ENCODE results near the gene CDH23.

Gene CDH23

GRCh38 chr10:71547312-71547711 lies 150.6 kb downstream of the CDH23 start:
- Mint-ChIP-seq H3K4me1 (ENCODE audit: low read depth) (peaks cover 14% of the 10 kb centered on the region), H3K4me3 (no peak overlapping the region), H3K9me3 (no peaks in the 10 kb centered on the region), H3K27me3 (peaks cover 4% of the 10 kb centered on the region), H3K27ac (no peak overlapping the region), H3K36me3 (ENCODE audit: low read depth) (no peaks in the 10 kb centered on the region)
- intact Hi-C loops (cut with micrococcal nuclease), result no loop called here

GRCh38 chr10:71547876-71548846 lies 151.4 kb downstream of the CDH23 start:
- Mint-ChIP-seq H3K4me1 (ENCODE audit: low read depth) (peaks cover 11% of the 10 kb centered on the region), H3K27me3 (peaks cover 10% of the 10 kb centered on the region), H3K4me3 (no peak overlapping the region), H3K9me3 (no peaks in the 10 kb centered on the region), H3K36me3 (ENCODE audit: low read depth) (no peaks in the 10 kb centered on the region), H3K27ac (no peak overlapping the region)
- intact Hi-C loops (cut with micrococcal nuclease), result no loop called here

GRCh38 chr10:71549766-71550533 lies 153.2 kb downstream of the CDH23 start:
- H3K4me1 Mint-ChIP-seq (ENCODE audit: low read depth), result peaks cover 4% of the 10 kb centered on the region
- no peak overlapping the region for H3K27ac Mint-ChIP-seq
- H3K27me3 Mint-ChIP-seq, result peaks cover 13% of the 10 kb centered on the region
- no peak overlapping the region for H3K4me3 Mint-ChIP-seq
- no peaks in the 10 kb centered on the region for H3K36me3 Mint-ChIP-seq (ENCODE audit: low read depth)
- intact Hi-C loops (cut with micrococcal nuclease), result no loop called here
- H3K9me3 Mint-ChIP-seq, result no peaks in the 10 kb centered on the region

GRCh38 chr10:71550628-71551027 lies 153.9 kb downstream of the CDH23 start:
- Mint-ChIP-seq H3K36me3 (ENCODE audit: low read depth) (no peaks in the 10 kb centered on the region), H3K4me3 (no peak overlapping the region), H3K27me3 (peaks cover 13% of the 10 kb centered on the region), H3K9me3 (no peaks in the 10 kb centered on the region), H3K4me1 (ENCODE audit: low read depth) (peaks cover 10% of the 10 kb centered on the region), H3K27ac (no peak overlapping the region)
- intact Hi-C loops (cut with micrococcal nuclease), result no loop called here

GRCh38 chr10:71551970-71552369 lies 155.2 kb downstream of the CDH23 start:
- intact Hi-C loops (cut with micrococcal nuclease), result no loop called here

GRCh38 chr10:71553432-71553831 lies 156.7 kb downstream of the CDH23 start:
- Mint-ChIP-seq H3K4me3 (no peak overlapping the region), H3K27ac (no peak overlapping the region), H3K4me1 (ENCODE audit: low read depth) (peaks cover 24% of the 10 kb centered on the region), H3K36me3 (ENCODE audit: low read depth) (no peaks in the 10 kb centered on the region), H3K27me3 (peaks cover 17% of the 10 kb centered on the region), H3K9me3 (peaks cover 10% of the 10 kb centered on the region)
- intact Hi-C loops (cut with micrococcal nuclease), result no loop called here

More at GRCh38 chr10:71551970-71552369, 155.2 kb downstream of the CDH23 start:
- H3K4me3 Mint-ChIP-seq, result no peak overlapping the region
- H3K4me1 Mint-ChIP-seq (ENCODE audit: low read depth), result peaks cover 20% of the 10 kb centered on the region
- H3K27ac Mint-ChIP-seq, result no peak overlapping the region
- H3K9me3 Mint-ChIP-seq, result peaks cover 6% of the 10 kb centered on the region
- peaks cover 14% of the 10 kb centered on the region for H3K27me3 Mint-ChIP-seq
- H3K36me3 Mint-ChIP-seq (ENCODE audit: low read depth), result no peaks in the 10 kb centered on the region

GRCh38 chr10:71554671-71555070 lies 158.0 kb downstream of the CDH23 start:
- H3K36me3 Mint-ChIP-seq (ENCODE audit: low read depth), result no peaks in the 10 kb centered on the region
- H3K4me3 Mint-ChIP-seq, result no peak overlapping the region
- H3K27ac Mint-ChIP-seq, result peak overlapping the region; percentile 49

GRCh38 chr10:71555087-71555723 lies 158.5 kb downstream of the CDH23 start:
- Mint-ChIP-seq H3K36me3 (ENCODE audit: low read depth) (no peaks in the 10 kb centered on the region), H3K27ac (peak overlapping the region; percentile 49), H3K4me1 (ENCODE audit: low read depth) (peaks cover 24% of the 10 kb centered on the region), H3K27me3 (peaks cover 31% of the 10 kb centered on the region), H3K4me3 (no peak overlapping the region), H3K9me3 (peaks cover 10% of the 10 kb centered on the region)
- intact Hi-C loops (cut with micrococcal nuclease), result loop anchor here (5.0 kb wide), 1 partner anchor 238 kb away; the partner anchor contains the start of gene SLC29A3

More at GRCh38 chr10:71554671-71555070, 158.0 kb downstream of the CDH23 start:
- Mint-ChIP-seq H3K9me3 (peaks cover 10% of the 10 kb centered on the region), H3K27me3 (peaks cover 25% of the 10 kb centered on the region), H3K4me1 (ENCODE audit: low read depth) (peaks cover 24% of the 10 kb centered on the region)
- intact Hi-C loops (cut with micrococcal nuclease), result loop anchor here (5.0 kb wide), 1 partner anchor 237 kb away; the partner anchor contains the start of gene SLC29A3

GRCh38 chr10:71555724-71556119 lies 159.0 kb downstream of the CDH23 start:
- H3K4me1 Mint-ChIP-seq (ENCODE audit: low read depth), result peaks cover 24% of the 10 kb centered on the region
- H3K27me3 Mint-ChIP-seq, result peaks cover 34% of the 10 kb centered on the region
- H3K36me3 Mint-ChIP-seq (ENCODE audit: low read depth), result no peaks in the 10 kb centered on the region
- no peak overlapping the region for H3K4me3 Mint-ChIP-seq
- H3K9me3 Mint-ChIP-seq, result peaks cover 10% of the 10 kb centered on the region
- intact Hi-C loops (cut with micrococcal nuclease), result loop anchor here (5.0 kb wide), 1 partner anchor 238 kb away; the partner anchor contains the start of gene SLC29A3
- H3K27ac Mint-ChIP-seq, result no peak overlapping the region

- Mint-ChIP-seq H3K27ac (no peak overlapping the region), H3K36me3 (ENCODE audit: low read depth) (no peaks in the 10 kb centered on the region), H3K4me3 (no peak overlapping the region), H3K4me1 (ENCODE audit: low read depth) (peaks cover 34% of the 10 kb centered on the region), H3K9me3 (peaks cover 10% of the 10 kb centered on the region), H3K27me3 (peaks cover 27% of the 10 kb centered on the region)
- intact Hi-C loops (cut with micrococcal nuclease), result loop anchor here (5.0 kb wide), 1 partner anchor 242 kb away; the partner anchor contains the start of gene SLC29A3
Measured at GRCh38 chr10:71558991-71559390, 162.3 kb downstream of the CDH23 start.

GRCh38 chr10:71561003-71561574 lies 164.4 kb downstream of the CDH23 start:
- Mint-ChIP-seq H3K9me3 (peaks cover 10% of the 10 kb centered on the region), H3K4me1 (ENCODE audit: low read depth) (peaks cover 20% of the 10 kb centered on the region), H3K4me3 (no peak overlapping the region), H3K27me3 (peaks cover 25% of the 10 kb centered on the region), H3K27ac (no peak overlapping the region), H3K36me3 (ENCODE audit: low read depth) (no peaks in the 10 kb centered on the region)
- intact Hi-C loops (cut with micrococcal nuclease), result no loop called here

- Mint-ChIP-seq H3K27me3 (peaks cover 25% of the 10 kb centered on the region), H3K9me3 (peaks cover 2% of the 10 kb centered on the region), H3K4me3 (no peak overlapping the region), H3K4me1 (ENCODE audit: low read depth) (peaks cover 13% of the 10 kb centered on the region), H3K36me3 (ENCODE audit: low read depth) (no peaks in the 10 kb centered on the region), H3K27ac (no peak overlapping the region)
- intact Hi-C loops (cut with micrococcal nuclease), result no loop called here
Measured at GRCh38 chr10:71562181-71562580, 165.5 kb downstream of the CDH23 start.

GRCh38 chr10:71562904-71563303 lies 166.2 kb downstream of the CDH23 start:
- H3K36me3 Mint-ChIP-seq (ENCODE audit: low read depth), result no peaks in the 10 kb centered on the region
- H3K4me1 Mint-ChIP-seq (ENCODE audit: low read depth), result peaks cover 10% of the 10 kb centered on the region
- intact Hi-C loops (cut with micrococcal nuclease), result no loop called here
- H3K4me3 Mint-ChIP-seq, result no peak overlapping the region
- no peaks in the 10 kb centered on the region for H3K9me3 Mint-ChIP-seq
- H3K27ac Mint-ChIP-seq, result no peak overlapping the region
- H3K27me3 Mint-ChIP-seq, result peaks cover 25% of the 10 kb centered on the region

Data from dendritic cell treated with granulocyte-macrophage colony-stimulating factor and Interleukin-4, amounts not matched to agents 40 ng/mL and 50 ng/mL, for 4 days (primary cell).